Osteocyte (in vitro differentiated cells): Measurements from ENCODE around the gene OR2K2. TPM values are rescaled to one million over a fixed set of nuclear protein-coding genes. Genes with fewer than 3 reads are reported as not detected.

Experiments used
- total RNA-seq: library from RNA; stranded (reverse); gene quantifications from 2 replicates; pipeline ENCODE4 v1.2.1, GENCODE V29; 2021

The OR2K2 gene
- total RNA-seq, 1 donor from 2014 or later = not detected

Other genes starting within 250 kb of the OR2K2 start
- 108 and 109 TPM in 2 replicates for gene ECPAS, start 154.2 kb upstream of the OR2K2 start, total RNA-seq
- gene ZNF483, start 195.0 kb upstream of the OR2K2 start, total RNA-seq = 5.2 and 6.3 TPM in 2 replicates